HG02943 (cell line): ENCODE data around the gene KNDC1.

Experiments used
- ATAC-seq: cut with Tn5 transposase; IDR thresholded peaks from one replicate; pipeline ENCODE4 v1.9.1; 2021; ENCODE audit warnings: mild to moderate bottlenecking, low read depth, moderate library complexity; ENCODE audit not compliant: unreplicated experiment

The KNDC1 gene

DNA sequence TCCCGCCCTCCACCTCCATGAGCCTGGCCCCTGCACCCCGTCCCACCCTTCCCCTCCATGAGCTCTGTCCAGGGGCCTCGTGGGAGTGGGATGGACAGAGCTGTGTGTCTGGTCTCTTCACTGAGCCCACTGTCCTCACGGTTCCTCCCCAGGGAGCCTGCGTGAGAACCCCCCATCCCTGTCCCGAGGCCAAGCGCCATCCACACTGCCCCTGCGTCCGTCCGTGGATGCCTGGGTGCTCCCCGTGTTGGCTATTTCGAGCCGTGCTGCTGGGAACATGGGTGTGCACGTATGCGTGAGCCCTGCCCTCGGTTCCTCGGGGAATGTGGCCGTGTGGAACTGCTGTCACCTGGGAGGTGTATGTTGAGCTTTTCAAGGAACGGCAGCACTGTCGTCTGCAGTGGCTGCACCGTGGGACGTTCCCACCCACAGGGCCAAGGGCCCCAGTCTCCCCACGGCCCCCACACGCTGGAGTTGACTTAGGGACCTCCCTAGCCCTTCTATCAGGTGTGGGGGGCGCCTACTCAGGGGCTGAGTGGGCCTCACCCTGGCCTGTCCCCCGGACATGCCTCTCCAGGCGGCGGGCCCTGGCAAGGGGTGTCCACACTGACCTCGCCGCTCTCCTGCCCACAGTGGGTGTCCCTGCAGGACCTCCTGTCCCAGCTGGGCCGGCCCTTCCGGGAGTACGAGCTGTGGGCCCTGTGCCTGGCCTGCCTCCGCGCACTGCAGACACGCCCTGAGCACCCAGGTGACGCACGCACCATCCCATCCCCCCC is 28.1 kb downstream of the KNDC1 start:
- ATAC-seq, result no peak

DNA sequence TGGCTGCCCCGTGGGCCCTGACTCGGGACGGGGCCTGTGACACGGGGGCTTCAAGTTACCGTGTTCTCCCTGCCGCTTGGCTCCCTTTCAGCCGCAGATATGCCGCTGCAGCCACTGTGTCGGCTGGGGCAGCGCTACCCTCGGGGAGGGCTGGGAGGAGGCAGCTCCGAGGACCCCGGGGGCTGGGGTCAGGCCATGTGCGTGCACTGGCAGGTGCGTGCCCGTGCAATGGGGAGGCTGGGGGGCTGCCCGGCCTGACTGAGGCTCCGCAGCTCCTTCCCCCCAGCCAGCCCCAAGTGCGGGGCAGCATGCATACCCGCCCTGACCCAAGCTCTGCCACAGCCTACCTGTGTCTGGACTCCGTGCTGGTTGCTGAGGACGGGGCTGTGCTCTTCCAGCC is 29.2 kb downstream of the KNDC1 start:
- ATAC-seq, result no peak

DNA sequence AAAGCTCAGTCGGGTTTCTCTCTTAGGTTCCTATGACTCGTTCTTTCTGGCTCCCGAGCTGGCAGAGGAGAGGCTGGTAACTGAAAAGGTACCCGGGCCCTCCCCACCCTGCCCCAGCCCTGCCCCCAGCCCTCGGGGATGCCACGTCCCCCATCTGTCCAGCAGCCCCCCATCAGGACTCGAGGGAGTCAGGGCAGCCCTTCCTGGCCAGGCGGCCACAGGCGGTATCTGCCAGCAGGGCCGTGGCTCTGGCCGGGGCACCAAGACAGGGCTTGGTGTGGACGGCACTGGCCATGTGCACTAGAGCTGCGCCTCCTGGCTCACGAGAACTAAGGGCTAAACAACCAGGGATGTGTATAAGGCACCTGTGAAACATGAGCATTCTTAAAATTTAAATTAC is 29.7 kb downstream of the KNDC1 start:
- ATAC-seq, result no peak

DNA sequence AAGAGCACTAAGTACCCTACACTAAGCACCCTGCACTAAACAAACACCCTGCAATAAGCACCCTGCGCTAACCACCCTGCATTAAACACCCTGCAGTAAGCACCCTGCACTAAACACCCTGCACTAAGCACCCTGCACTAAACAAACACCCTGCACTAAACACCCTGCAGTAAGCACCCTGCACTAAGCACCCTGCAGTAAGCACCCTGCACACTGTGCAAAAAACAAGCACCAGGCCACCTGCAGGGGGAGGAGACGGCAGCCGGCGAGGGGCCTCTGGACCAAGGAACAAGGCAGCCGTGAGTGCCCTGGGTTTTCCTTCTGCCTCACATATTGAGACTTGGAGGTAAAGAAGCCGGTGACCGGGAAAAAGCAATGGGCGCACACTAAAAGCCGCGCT is 30.2 kb downstream of the KNDC1 start:
- ATAC-seq, result no peak

DNA sequence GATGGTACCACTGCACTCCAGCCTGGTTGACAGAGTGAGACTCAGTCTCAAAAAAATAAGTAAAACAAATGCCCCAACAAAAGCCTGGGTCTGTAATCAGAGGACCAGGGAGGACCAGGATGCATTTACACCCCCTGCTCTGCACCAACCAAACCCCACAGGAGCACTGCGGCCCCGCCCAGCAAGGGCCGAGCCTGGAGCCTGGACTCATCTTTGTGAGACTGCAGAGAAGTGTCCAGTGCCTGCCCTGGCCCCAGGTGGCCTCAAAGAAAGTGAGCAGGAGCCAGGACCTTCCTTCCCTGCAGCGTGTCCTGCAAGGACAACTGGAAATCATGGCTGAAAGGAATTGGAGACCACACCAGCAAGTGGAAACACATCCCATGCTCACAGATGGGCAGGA is 31.6 kb downstream of the KNDC1 start:
- ATAC-seq, result no peak

- ATAC-seq, result no peak
These were observed 34.1 kb downstream of the KNDC1 start for GRCh38 chr10:133194151-133194550.

DNA sequence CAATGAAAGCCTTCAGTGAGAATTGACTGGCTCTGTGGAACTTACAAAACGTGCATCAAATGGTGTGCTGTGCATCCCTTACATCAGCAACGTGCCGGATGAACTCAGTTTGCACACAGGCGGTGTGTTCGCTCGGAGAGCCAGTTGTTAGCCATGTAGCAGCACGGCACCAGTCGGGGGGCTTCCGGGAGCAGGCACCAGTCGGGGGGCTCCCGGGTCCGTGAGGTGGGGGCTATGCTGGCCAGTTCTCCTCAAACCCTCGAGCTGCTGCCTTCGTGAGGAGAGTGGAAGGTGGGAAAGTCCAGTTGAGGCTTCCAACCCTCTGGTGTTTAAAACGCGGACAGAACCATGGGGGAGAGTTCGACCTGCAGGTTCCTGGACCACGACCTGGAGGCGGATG is 35.1 kb downstream of the KNDC1 start:
- no peak for ATAC-seq

DNA sequence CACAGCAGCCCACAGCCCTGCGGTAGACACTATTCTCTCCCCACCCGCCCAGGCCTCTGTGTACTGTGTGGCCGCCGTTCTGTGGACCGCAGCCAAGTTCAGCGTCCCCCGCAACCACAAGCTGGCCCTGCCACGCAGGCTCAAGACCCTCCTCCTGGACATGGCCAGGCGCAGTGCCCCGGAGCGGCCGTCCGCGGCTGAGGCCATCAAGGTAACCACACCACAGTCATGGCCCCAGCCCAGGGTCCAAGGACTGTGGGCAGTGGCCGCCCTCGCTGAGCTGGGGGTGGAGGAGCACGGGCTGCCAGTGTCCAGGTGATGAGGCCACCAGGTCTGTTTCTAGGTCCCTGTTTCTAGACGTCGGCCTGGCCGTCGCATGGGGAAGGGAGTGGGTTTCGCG is 35.6 kb downstream of the KNDC1 start:
- ATAC-seq, result no peak

GRCh38 chr10:133196221-133196915 is 36.3 kb downstream of the KNDC1 start:
- ATAC-seq, result no peak

GRCh38 chr10:133196936-133197758 is 37.1 kb downstream of the KNDC1 start:
- no peak for ATAC-seq

DNA sequence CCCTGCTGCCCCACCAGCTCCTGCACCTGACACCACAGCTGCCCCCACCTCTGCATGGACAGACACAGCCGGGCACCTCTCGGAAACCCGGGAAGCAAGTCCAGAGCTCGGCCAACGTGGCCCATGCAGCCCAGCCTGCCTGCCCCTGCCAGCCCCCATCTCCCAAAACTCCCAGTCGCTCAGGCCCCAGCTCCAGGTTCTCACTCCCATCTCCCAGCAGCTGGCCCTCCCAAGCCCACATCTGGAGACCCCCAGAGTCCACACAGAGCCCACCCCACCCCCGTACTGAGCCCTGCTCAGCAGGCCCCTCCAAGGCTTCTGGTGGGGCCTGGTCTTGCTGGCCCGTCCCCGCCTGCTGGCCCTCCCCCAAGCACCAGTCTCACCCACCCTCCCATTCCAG is 37.8 kb downstream of the KNDC1 start:
- no peak for ATAC-seq

DNA sequence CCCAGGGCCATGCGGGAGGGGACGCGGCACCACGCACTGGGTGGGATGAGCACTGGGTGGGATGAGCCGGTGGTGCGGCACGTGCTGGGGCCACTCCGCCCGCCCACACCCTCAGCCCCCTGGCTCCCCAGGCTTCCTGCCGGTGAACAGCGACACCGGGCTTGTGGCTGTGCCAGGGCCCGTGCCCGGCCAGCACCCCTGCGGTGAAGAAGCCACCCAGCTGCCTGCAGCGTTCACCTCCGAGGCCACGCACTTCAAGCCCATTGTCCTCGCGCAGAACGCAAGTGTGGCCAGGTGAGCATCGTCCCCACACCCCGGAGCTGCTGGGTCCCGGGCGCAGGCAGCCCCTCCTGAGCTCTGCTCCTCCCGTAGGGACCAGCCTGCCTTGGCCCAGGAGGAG is 38.2 kb downstream of the KNDC1 start:
- ATAC-seq, result no peak

DNA sequence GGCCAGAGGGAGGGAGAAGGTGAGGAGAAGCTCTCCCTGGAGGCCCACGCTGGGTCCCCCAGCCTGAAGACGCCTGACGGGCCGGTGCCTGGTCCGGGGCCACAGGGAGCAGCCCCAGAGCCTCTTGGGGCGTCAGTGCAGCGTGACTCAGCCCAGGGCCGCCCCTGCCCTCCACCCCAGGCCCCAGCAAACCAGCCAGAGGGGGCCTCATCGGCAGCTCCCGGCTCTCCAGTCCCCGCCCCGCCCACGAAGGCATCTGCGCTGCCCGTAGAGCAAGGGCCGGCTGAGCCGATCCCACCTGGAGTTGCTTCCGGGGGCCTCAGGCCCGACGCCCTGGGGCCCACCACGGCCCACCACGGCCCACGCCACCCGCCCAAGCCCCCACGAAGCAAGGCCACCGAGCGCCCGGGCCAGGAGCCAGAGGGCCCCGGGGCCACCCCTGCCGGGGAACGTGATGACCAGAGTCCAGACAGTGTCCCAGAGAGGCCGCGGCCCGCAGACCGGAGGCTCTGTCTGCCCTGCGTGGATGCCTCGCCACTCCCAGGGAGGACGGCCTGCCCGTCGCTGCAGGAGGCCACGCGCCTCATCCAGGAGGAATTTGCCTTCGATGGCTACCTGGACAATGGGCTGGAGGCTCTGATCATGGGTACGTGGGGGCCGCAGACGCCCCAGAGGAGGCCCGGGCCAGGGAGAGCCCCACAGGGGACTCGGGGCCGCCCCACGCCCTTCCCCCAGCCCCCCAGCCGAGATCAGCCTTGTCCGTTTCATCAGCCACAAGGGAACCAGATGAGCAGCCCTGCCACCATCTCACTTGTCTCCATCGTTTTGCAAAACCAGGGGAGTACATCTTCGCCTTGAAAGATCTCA is 38.8 kb downstream of the KNDC1 start:
- ATAC-seq, result no peak

DNA sequence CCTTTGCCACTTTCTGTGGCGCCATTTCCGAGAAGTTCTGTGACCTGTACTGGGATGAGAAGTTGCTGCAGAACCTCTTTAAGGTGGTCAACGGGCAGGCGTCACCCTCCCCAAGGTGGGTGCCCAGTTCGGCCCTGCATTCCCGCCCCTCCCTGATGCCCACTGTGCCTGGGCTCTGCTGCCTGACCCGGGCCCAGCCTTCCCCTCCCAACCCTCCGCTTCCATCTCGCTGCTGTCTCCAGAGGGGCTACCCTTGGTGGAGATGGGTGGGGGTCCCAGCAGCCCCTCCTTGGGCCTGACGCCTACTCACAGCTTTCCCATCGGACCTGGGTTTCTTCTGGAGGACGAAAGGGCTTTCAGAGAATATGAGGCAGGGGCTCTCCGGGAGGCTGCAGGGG is 39.5 kb downstream of the KNDC1 start:
- no peak for ATAC-seq

DNA sequence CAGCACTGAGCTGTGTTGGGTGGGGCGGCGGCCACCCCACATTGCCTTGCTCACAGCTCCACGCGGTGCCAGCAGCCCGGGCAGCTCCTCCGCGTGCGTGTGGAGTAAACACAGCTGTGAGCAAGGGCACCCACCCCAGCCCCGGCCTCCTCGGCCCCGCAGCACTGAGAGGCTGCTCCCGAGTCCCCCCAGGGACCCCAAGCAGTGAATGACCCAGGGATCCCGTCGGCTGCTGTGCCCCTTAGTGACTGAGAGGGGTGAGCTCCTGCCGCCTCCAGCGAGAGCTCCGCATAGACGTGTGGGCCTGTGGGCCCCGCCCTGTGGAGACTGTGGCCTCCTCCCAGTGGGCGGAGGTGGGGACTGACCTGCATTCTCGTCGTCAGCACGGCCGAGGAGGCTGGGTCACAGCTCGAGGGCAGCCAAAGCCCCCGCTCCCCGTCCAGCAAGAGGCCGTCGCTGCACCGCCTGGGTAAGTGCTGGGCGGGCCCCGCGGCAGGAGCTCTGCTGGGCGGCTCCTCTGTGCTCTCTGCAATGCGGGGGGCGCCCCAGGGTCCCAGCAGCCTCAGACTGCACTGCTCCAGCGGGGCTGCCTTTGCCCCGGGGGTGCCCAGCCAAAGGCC is 40.1 kb downstream of the KNDC1 start:
- no peak for ATAC-seq

DNA sequence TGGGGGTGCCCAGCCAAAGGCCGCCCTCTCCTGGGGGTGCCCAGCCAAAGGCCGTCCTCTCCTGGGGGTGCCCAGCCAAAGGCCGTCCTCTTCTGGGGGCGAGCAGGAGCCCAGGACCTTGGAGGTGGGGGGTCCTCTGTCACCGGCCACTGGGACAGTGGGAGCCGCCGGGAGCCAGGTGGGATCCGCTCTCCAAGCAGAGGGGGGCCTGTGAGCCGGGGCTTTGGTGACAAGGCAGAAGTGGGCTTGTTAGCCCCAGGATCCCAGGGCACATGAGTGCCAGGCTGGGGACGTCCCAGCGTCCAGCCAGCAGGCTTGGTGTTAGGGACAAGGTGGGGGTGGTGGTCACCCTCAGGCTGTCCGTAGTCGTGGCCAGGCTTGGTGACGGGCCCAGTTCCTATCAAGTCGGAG is 40.6 kb downstream of the KNDC1 start:
- no peak for ATAC-seq

GRCh38 chr10:133201151-133201947 is 41.3 kb downstream of the KNDC1 start:
- no peak for ATAC-seq

GRCh38 chr10:133201948-133202725 is 42.1 kb downstream of the KNDC1 start:
- no peak for ATAC-seq
